ENCODE results near the gene RPL39. TPM values are rescaled to one million over a fixed set of nuclear protein-coding genes. Genes with fewer than 3 reads are reported as not detected.
A peak's percentile ranks its signal among the peaks of the same experiment; 100 is the strongest.

RPL39 gene
- total and polyA plus RNA-seq, 4 donors = 623 to 2,860 (median 640) TPM

DNA sequence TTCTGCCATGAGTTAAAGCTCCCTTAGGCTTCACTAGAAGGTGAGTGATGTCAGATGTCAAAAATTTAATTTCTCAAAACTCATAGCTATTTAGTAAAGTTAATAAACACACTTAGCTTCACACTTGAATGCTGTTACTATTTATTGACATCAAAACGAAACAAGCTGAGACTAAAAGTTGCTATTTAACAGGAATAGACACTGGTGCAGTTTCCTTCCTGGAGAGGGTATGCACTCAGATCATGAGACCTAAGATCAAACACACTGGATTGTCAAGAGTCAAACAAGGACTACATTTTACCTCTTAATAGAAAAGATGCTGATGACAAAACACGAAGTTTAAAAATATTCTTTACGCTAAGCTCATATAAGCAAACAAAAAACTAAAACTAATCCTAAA lies 42.5 kb upstream of the RPL39 start:
- Histone ChIP-seq H3K36me3 (ENCODE audit: control insufficient read depth in 4 of 4, insufficient read depth in 3 of 4, low read depth in 1 of 4, low read length in 3 of 4) (peaks cover 4 to 23% (median 16%) of the 10 kb centered on the region in 4 donors), H3K4me3 (ENCODE audit: low read depth in 1 of 3, low read length in 3 of 3) (no peak overlapping the region), H3K9ac (ENCODE audit: low read depth in 1 of 2, low read length in 2 of 2) (no peak overlapping the region), H3K4me1 (ENCODE audit: control insufficient read depth in 4 of 4, insufficient read depth in 4 of 4, low read length in 3 of 4) (no peaks in the 10 kb centered on the region), H3K9me3 (ENCODE audit: control insufficient read depth in 4 of 4, low read length in 3 of 4) (no peaks in the 10 kb centered on the region), H3K27ac (ENCODE audit: low read depth in 1 of 2, low read length in 2 of 2) (no peak overlapping the region), H3K27me3 (ENCODE audit: control insufficient read depth in 4 of 4, insufficient read depth in 4 of 4, low read length in 3 of 4) (no peaks in the 10 kb centered on the region)
- 85% methylated on average over 3 of the region's 3 CpGs for WGBS
- no peak for DNase-seq (ENCODE audit: low spot score)
- TF ChIP-seq HNF4G (IDR thresholded peaks at IDR 0.05) = no peak
- TF ChIP-seq JUND (IDR thresholded peaks at IDR 0.05) = no peak
- TF ChIP-seq, protein P1, sequence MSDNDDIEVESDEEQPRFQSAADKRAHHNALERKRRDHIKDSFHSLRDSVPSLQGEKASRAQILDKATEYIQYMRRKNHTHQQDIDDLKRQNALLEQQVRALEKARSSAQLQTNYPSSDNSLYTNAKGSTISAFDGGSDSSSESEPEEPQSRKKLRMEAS (IDR thresholded peaks at IDR 0.05) = no peak
- TF ChIP-seq RAD21 (IDR thresholded peaks at IDR 0.05) = no peak
- TF ChIP-seq RXRA (IDR thresholded peaks at IDR 0.05) = no peak
- TF ChIP-seq ATF3 (IDR thresholded peaks at IDR 0.05) = no peak
- TF ChIP-seq GABPA (IDR thresholded peaks at IDR 0.05 in 1 of 2, conservative IDR thresholded peaks at IDR 0.05 in 1 of 2) = no peak
- TF ChIP-seq YY1 (IDR thresholded peaks at IDR 0.05) = no peak

DNA sequence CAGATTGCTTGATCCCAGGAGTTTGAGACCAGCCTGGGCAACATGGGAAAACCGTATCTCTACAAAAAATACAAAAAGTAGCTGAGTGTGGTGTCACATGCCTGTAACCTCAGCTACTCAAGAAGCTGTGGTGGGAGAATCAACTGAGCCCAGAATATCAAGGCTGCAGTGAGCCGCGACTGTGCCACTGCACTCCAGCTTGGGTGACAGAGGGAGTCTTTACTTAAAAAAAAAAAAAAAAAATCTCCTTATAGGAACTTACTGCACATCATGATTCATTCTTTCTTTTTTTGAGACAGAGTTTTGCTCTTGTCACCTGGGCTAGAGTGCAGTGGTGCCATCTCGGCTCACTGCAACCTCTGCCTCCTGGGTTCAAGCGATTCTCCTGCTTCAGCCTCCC lies 37.0 kb upstream of the RPL39 start:
- Histone ChIP-seq H3K9me3 (ENCODE audit: control insufficient read depth in 4 of 4, low read length in 3 of 4) (no peaks in the 10 kb centered on the region), H3K4me1 (ENCODE audit: control insufficient read depth in 4 of 4, insufficient read depth in 4 of 4, low read length in 3 of 4) (peaks cover 0 to 5% (median 0%) of the 10 kb centered on the region in 4 donors), H3K27me3 (ENCODE audit: control insufficient read depth in 4 of 4, insufficient read depth in 4 of 4, low read length in 3 of 4) (no peaks in the 10 kb centered on the region), H3K9ac (ENCODE audit: low read depth in 1 of 2, low read length in 2 of 2) (no peak overlapping the region), H3K4me3 (ENCODE audit: low read depth in 1 of 3, low read length in 3 of 3) (no peak overlapping the region), H3K36me3 (ENCODE audit: control insufficient read depth in 4 of 4, insufficient read depth in 3 of 4, low read depth in 1 of 4, low read length in 3 of 4) (peaks cover under 1 to 7% (median 6%) of the 10 kb centered on the region in 4 donors), H3K27ac (ENCODE audit: low read depth in 1 of 2, low read length in 2 of 2) (no peak overlapping the region)
- no peak for TF ChIP-seq ATF3 (IDR thresholded peaks at IDR 0.05)
- TF ChIP-seq JUND (IDR thresholded peaks at IDR 0.05) = no peak
- no peak for TF ChIP-seq RXRA (IDR thresholded peaks at IDR 0.05)
- TF ChIP-seq, protein P1 (IDR thresholded peaks at IDR 0.05) = no peak
- TF ChIP-seq ZBTB33 (IDR thresholded peaks at IDR 0.05) = no peak
- TF ChIP-seq RAD21 (IDR thresholded peaks at IDR 0.05) = no peak
- TF ChIP-seq HNF4A (conservative IDR thresholded peaks at IDR 0.05) = no peak
- no peak for TF ChIP-seq HNF4G (IDR thresholded peaks at IDR 0.05)
- DNase-seq (ENCODE audit: low spot score) = no peak
- 95% methylated on average over 5 of the region's 5 CpGs for whole genome bisulfite sequencing

DNA sequence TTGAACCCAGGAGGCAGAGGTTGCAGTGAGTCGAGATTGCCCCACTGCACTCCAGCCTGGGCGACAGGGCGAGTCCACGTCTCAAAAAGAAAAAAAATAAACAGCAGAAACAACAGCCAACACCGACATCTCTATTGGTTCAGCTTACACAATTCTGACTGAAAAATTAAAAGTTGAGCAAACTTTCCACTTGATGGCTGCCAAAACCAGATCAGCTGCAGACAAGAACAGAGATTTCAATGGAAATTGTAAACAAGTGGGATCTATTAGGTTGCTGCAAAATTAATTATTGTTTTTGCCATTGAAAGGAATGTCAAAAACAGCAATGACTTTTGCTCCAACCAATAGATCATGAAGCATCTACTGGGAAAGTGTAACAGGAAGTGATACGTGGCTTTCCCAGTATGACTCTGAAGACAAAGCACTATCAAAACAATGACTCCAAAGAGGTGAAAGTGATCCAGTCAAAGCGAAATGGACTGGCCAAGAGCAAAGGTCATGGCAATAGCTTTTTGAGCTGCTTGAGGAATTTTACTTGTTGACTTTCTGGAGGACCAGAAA lies 35.0 kb upstream of the RPL39 start:
- no peaks in the 10 kb centered on the region for H3K27me3 ChIP-seq (ENCODE audit: control insufficient read depth in 4 of 4, insufficient read depth in 4 of 4, low read length in 3 of 4)
- DNase-seq (ENCODE audit: low spot score) = no peak
- H3K9me3 ChIP-seq (ENCODE audit: control insufficient read depth in 4 of 4, low read length in 3 of 4) = no peaks in the 10 kb centered on the region
- H3K27ac ChIP-seq (ENCODE audit: low read depth in 1 of 2, low read length in 2 of 2) = peak overlapping the region; percentile 60 to 75
- 26% methylated on average over 7 of the region's 7 CpGs for WGBS
- H3K4me3 ChIP-seq (ENCODE audit: low read depth in 1 of 3, low read length in 3 of 3) = no peak overlapping the region
- no peak overlapping the region for H3K9ac ChIP-seq (ENCODE audit: low read depth in 1 of 2, low read length in 2 of 2)
- H3K36me3 ChIP-seq (ENCODE audit: control insufficient read depth in 4 of 4, insufficient read depth in 3 of 4, low read depth in 1 of 4, low read length in 3 of 4) = peaks cover 0 to 2% (median 0%) of the 10 kb centered on the region in 4 donors
- H3K4me1 ChIP-seq (ENCODE audit: control insufficient read depth in 4 of 4, insufficient read depth in 4 of 4, low read length in 3 of 4) = peaks cover 0 to 5% (median 0%) of the 10 kb centered on the region in 4 donors
- TF ChIP-seq, protein P2, sequence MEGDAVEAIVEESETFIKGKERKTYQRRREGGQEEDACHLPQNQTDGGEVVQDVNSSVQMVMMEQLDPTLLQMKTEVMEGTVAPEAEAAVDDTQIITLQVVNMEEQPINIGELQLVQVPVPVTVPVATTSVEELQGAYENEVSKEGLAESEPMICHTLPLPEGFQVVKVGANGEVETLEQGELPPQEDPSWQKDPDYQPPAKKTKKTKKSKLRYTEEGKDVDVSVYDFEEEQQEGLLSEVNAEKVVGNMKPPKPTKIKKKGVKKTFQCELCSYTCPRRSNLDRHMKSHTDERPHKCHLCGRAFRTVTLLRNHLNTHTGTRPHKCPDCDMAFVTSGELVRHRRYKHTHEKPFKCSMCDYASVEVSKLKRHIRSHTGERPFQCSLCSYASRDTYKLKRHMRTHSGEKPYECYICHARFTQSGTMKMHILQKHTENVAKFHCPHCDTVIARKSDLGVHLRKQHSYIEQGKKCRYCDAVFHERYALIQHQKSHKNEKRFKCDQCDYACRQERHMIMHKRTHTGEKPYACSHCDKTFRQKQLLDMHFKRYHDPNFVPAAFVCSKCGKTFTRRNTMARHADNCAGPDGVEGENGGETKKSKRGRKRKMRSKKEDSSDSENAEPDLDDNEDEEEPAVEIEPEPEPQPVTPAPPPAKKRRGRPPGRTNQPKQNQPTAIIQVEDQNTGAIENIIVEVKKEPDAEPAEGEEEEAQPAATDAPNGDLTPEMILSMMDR (IDR thresholded peaks at IDR 0.05; ENCODE audit: low read depth, low read length, missing input control) = no peak
- no peak for TF ChIP-seq TAF1 (conservative IDR thresholded peaks at IDR 0.05)
- TF ChIP-seq FOXA2 (IDR thresholded peaks at IDR 0.05) = peak; percentile 64
- TF ChIP-seq, protein P3, sequence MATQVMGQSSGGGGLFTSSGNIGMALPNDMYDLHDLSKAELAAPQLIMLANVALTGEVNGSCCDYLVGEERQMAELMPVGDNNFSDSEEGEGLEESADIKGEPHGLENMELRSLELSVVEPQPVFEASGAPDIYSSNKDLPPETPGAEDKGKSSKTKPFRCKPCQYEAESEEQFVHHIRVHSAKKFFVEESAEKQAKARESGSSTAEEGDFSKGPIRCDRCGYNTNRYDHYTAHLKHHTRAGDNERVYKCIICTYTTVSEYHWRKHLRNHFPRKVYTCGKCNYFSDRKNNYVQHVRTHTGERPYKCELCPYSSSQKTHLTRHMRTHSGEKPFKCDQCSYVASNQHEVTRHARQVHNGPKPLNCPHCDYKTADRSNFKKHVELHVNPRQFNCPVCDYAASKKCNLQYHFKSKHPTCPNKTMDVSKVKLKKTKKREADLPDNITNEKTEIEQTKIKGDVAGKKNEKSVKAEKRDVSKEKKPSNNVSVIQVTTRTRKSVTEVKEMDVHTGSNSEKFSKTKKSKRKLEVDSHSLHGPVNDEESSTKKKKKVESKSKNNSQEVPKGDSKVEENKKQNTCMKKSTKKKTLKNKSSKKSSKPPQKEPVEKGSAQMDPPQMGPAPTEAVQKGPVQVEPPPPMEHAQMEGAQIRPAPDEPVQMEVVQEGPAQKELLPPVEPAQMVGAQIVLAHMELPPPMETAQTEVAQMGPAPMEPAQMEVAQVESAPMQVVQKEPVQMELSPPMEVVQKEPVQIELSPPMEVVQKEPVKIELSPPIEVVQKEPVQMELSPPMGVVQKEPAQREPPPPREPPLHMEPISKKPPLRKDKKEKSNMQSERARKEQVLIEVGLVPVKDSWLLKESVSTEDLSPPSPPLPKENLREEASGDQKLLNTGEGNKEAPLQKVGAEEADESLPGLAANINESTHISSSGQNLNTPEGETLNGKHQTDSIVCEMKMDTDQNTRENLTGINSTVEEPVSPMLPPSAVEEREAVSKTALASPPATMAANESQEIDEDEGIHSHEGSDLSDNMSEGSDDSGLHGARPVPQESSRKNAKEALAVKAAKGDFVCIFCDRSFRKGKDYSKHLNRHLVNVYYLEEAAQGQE (IDR thresholded peaks at IDR 0.05) = peak; percentile 30
- TF ChIP-seq EGR1 (IDR thresholded peaks at IDR 0.05; ENCODE audit: low read depth in 2 of 2) = peak in 1 of 2 donors; percentile 86
- TF ChIP-seq NR2F2 (IDR thresholded peaks at IDR 0.05) = peak; percentile 31
- peak; percentile 73 to 86 for TF ChIP-seq RXRA (IDR thresholded peaks at IDR 0.05)
- peak; percentile 68 for TF ChIP-seq YY1 (IDR thresholded peaks at IDR 0.05)
- peak; percentile 15 for TF ChIP-seq FOXA1 (IDR thresholded peaks at IDR 0.05)

Measured in liver (tissue), 9 donors.